ENCODE results near the gene SNX9.

SNX9 gene

GRCh38 chr6:157845493-157846259 lies 22.6 kb downstream of the SNX9 start:
- no peak for TF ChIP-seq CTCF (conservative IDR thresholded peaks at IDR 0.05; ENCODE audit: low read depth)
- POLR2A ChIA-PET (ENCODE audit: low non-redundant PET): no interaction called here
- CTCF ChIA-PET: interaction anchor here (1.5 kb wide), 1 partner anchor 10 kb away, joined by 4 read pairs; no protein-coding TSS in a partner anchor
- H3K27ac ChIP-seq: no peak overlapping the region; the same call in 1 of the 2 replicates
- no peak for DNase-seq (ENCODE audit: low spot score)

GRCh38 chr6:157847846-157848245 lies 24.8 kb downstream of the SNX9 start:
- no peak overlapping the region for H3K27ac ChIP-seq
- ChIA-PET CTCF (no interaction called here), POLR2A (ENCODE audit: low non-redundant PET) (no interaction called here)
- DNase-seq (ENCODE audit: low spot score): no peak
- TF ChIP-seq CTCF (conservative IDR thresholded peaks at IDR 0.05; ENCODE audit: low read depth): no peak

- TF ChIP-seq CTCF (conservative IDR thresholded peaks at IDR 0.05; ENCODE audit: low read depth): no peak
- CTCF ChIA-PET: no interaction called here
- H3K27ac ChIP-seq: no peak overlapping the region
- POLR2A ChIA-PET (ENCODE audit: low non-redundant PET): no interaction called here
- no peak for DNase-seq (ENCODE audit: low spot score)
Measured at GRCh38 chr6:157848693-157849092, 25.6 kb downstream of the SNX9 start.

- POLR2A ChIA-PET (ENCODE audit: low non-redundant PET): no interaction called here
- H3K27ac ChIP-seq: no peak overlapping the region
- no peak for DNase-seq (ENCODE audit: low spot score)
- TF ChIP-seq CTCF (conservative IDR thresholded peaks at IDR 0.05; ENCODE audit: low read depth): no peak
- CTCF ChIA-PET: no interaction called here
Measured at GRCh38 chr6:157849288-157850017, 26.4 kb downstream of the SNX9 start.

- DNase-seq (ENCODE audit: low spot score): no peak
- H3K27ac ChIP-seq: no peak overlapping the region
- no peak for TF ChIP-seq CTCF (conservative IDR thresholded peaks at IDR 0.05; ENCODE audit: low read depth)
- POLR2A ChIA-PET (ENCODE audit: low non-redundant PET): interaction anchor here (0.6 kb wide), 1 partner anchor 88 kb away, joined by 3 read pairs; no protein-coding TSS in a partner anchor
- CTCF ChIA-PET: no interaction called here
Measured at GRCh38 chr6:157850030-157850429, 27.0 kb downstream of the SNX9 start.

GRCh38 chr6:157853018-157853805 lies 30.2 kb downstream of the SNX9 start:
- POLR2A ChIA-PET (ENCODE audit: low non-redundant PET): no interaction called here

More at GRCh38 chr6:157853018-157853805, 30.2 kb downstream of the SNX9 start:
- no peak for DNase-seq (ENCODE audit: low spot score)
- H3K27ac ChIP-seq: no peak overlapping the region
- CTCF ChIA-PET: no interaction called here
- no peak for TF ChIP-seq CTCF (conservative IDR thresholded peaks at IDR 0.05; ENCODE audit: low read depth)

Data from RWPE1 (cell line).